HG03575 (cell line): ENCODE measurements around the gene GRM8.

Source experiments
- ATAC-seq: cut with Tn5 transposase; IDR thresholded peaks from one replicate; pipeline ENCODE4 v1.9.1; 2021; ENCODE audit not compliant: unreplicated experiment, insufficient number of reproducible peaks, low FRiP score; ENCODE audit errors: extremely low read depth

The GRM8 gene

DNA sequence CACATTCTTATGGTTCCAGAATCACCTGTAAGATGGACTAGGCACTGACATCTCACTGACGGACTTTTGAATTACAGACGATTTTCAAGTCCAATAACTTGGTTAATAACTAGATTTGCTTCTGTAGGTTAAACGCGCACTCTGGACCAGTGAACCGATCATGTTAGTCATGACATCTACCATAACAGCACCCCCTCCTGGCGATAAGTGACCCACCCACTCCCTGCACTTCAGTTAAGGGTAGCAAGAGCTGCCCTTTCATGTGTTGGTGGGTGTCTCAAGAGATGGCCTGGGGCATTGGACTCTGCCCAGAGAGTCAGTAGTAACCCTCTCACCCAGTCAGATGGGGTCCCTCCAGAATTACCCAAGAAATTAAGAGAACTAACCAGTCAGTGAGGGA lies 12.9 kb downstream of the GRM8 start:
- ATAC-seq, result no peak

DNA sequence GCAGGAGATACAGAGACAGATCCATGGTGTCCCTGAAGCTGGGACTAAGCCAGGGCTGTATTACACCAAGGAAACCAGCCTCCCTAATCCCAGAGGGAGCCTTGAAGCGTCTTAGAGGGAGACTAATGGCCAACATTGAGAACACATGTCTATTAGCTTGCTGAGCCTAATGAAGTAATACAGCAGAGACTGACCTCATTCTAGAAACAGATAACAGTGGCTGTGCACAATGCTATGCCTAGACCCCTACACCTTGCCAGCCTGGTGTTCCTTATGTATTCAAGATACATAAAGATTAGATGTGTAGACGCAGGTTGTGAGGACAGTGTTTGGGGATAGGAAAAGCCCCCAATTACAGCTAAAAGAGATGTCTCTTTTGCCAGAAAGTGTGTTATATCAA lies 19.1 kb downstream of the GRM8 start:
- no peak for ATAC-seq

DNA sequence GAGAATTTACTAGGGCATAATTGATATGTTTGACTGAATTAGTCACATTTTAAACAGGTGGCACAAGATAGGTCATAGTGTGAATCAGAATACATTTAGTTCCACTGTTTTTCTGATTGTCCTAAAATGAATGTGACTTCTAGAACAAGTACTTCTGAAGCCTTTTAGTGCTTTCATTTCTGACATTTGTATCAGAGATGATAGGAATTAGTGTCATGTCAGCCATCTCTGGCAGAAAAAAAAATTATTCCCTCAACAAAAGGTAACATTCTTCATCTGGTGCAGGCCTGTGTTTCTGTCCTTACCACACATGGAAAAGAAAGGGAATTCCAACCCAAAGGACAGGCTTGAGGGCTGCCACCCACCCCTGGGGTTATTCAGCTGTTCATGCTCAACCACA lies 21.3 kb downstream of the GRM8 start:
- ATAC-seq, result no peak

DNA sequence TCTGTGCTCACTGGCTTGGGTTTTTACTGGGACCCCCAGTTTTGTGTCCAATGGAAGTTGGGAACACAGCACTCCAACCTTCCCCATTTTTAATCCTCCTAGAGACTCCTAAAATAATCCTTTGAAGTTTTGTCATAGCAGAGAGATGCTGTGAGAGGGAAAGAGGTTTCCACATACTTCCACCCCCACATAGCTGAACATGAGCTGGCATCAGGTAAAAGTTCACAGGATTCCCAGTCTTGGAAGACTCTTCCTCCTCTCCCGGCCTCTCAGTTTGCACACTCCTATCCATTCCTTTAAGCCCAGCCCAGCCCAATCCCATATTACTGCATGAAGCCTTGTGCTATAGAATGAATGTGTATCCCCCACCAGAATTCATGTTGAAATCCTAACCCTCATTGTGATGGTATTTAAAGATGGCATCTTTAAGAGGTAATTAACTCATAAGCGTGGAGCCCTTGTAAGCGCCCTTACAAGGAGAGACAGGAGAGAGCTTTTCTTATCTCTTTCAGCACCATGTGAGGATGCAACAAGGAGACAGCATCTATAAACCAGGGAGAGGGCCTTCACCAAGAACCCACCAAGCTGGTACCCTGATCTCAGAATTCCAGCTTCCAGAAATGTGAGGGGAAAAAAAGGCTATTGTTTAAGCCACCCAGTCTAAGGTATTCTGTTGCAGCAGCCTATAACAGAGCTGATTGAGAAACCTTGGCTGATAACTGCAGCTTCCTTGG lies 22.4 kb downstream of the GRM8 start:
- no peak for ATAC-seq

DNA sequence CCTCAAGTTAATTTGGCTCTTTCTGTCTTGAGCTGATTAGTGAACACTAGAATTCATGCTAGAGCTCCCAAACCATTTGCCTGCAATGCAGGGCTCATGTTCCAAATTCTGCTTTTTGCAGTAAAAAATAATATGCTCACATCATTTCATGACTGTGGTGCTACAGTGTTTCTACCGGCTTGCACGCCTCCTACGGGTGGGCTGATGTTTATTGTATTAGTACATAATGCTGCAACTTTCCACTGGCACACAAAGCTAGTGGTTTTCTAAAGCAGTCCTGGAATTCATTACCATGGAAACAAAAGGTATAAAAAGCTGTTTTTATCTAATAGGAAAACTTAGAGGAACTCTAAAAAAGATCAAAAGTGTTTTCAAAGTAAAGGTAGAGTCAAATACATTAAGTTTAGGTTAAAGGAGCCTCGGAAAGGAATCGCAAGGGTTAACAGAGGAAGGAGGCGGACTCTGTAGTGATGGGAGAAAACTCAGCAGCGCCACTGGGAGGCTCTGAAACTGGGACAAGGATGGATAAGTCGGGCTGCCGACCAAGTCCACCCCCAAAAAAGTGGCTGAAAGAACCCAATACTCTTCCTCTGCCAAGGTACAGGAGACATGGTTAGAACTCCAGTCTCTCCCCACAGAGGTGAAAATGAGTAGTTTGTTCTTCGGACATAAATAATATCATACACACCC lies 25.9 kb downstream of the GRM8 start:
- ATAC-seq, result no peak

DNA sequence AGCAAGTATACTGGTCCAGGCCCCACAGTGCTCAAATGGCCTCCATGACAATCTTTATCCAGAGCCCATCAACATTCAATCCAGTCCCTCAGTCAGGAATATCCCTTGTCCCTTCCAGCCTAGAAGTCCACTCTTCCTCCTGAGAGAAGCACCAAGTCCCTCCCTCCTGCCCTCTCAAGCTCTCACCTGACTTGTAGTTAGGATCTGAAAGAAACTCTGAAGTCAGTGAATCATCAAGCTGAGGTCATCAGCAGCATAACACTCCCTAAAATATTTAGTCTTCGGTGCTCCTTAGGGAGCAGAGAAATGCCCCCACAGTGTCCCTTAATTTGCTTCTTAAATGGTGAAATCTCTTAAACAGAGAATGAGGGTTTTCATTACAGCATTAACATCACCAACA lies 31.0 kb downstream of the GRM8 start:
- ATAC-seq, result no peak

DNA sequence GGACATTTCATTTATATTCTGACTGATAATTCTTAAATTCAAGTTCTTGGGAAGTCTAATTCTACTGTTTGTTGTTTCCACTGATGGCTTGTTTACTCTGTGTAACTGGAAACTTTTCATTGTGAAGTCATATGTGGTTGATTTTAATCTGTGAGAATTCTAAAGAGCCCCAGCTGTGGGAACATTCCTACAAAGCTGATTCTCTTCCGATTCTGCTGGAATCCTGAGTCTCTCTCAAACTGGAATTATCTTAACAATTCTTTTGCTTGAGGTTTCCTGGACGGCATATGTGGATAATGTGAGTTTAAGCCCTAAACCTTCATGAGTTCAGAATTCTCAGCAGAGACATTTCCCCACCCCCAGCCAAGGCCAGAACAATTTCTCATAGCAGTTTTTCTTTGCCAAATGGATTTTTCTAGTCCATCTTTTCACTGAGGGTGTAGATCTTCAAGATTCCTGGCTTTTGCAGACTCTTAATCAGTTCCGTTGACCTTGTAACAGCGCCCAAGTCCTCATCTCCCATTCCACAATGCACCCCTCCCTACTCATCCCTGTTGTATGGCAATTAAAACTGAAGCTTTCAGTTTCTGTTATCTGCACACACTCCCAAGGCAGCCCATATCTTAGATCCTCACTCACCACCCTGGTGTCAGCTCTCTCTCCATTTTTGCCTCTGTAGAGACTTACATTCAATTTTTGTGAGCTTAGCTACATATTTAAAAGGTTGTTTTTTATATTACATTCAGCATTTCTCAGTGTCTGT lies 37.6 kb downstream of the GRM8 start:
- ATAC-seq, result no peak

DNA sequence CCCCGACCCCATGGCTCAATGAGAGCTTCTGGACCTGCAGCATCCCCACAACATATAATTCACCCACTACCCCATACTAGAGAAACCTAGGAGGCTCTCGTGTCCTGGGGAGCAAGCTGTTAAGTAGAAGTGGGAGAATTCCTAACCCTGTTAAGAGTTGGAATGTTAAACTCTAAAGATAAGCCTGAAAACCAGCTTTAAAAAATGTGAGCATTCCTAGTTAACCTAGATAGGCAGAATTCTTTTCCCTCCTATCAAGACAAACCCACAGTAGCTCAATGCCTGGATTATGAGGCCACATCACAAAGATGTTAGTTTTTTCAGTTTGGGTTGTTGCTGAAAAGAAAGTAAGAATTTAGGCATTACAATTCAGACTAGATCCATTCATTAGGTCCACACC lies 42.9 kb downstream of the GRM8 start:
- no peak for ATAC-seq

DNA sequence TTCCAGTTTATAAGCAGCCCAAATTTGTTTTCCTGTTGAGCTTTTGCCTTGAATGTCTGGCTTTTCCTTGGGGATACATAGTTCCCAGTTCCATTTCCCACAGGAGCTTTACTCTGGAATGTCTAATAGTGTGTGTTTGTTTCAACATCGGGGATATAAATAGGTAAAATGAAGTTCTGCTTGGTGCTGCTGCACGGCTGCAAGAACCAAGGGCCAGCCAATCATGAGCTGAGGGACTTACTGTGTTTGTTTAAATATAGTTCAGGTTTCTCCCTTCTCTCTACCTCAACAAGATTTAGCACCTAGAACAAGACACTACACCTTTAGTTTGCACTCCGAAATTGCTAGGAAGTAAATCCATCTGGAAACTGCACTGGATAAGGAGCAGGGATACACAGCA lies 43.9 kb downstream of the GRM8 start:
- no peak for ATAC-seq

DNA sequence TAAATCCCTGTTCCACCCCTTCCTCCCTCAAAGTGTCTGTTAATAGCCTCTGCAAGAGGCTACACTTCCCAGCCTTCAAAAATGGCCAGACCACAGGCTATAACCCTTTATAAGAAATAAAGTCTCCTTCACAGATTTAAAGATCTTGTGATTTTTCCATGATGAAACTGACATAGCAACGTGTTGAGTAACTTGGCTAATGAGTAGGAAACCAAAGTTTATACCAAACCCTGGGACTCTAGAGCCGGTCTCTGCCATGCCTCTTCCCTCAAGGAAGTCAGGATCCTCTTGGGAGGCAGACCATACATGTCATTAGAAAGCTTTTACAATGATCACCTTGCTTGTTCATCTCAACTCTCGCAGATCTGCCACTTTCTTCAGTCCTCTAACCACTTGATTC lies 44.4 kb downstream of the GRM8 start:
- ATAC-seq, result no peak

DNA sequence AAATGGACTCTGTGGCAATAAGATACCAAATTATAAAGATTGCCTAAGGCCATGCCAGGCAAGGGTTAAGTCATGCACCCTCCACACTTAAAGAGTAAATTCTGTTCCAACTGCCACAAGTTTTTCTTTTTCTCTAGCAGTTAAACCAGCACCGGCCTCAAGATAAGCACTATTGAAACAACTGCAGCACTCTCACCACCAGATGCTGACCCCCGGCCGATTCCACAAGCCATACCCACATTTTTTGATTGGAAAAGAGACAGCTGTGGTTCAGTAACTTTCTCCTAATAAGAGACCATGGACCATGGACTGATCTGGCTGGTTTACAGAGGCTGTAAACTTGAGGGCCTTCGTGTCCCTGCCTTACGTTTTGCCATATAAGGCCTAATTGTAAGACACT lies 44.9 kb downstream of the GRM8 start:
- no peak for ATAC-seq

DNA sequence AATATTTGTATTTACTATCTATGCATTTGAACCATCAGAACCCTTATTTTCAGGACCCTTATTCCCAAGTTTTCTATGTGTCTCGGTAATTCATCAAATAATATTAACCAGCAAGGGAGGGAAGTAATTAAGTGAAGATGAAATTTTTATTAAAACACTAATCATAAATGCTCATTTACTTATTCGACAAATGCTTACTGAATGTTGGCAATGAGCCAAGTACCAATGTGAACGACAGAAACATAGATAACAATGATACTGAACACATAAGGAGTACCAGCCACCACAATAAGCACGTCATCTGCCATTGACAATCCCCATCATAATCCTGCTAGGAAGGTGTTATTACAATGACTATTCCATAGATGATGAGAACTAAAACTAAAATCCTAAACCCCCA lies 45.5 kb downstream of the GRM8 start:
- ATAC-seq, result no peak

DNA sequence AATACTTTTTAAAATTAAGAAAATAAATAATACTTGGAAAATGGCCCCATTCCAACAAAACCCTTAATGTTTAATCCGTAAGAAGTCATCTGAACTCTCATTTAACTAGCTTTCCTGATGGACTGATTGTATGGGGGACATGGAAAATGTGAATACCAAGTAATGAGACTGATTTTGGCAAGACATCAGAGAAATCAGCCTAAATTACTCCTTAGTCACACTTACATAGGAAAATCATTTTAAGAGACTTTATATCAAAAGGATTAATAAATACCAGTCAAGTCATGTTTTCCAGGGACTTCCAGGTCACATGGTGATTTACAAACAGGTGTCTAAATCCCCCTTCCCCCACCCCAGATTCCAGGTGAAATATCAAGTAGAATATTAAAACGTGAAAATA lies 58.2 kb downstream of the GRM8 start:
- ATAC-seq, result no peak

DNA sequence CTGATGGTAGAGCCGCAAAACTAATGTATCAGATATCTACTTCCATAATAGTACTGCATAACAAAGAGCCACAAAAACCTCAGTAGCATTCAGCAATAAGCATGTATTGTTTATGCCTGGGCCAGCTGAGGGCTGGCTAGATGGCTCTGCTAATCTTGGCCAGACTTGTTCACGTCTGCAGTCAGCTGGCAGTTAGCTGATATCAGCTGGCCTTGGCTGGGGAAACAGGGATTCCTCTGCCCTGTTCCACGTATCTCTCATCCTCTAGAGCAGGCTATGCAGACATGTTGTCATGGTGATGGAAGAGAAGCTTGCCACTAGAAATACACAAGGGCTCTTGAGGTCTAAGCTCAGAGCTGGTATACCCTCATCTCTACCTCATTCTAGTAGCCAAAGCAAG lies 62.9 kb downstream of the GRM8 start:
- no peak for ATAC-seq

DNA sequence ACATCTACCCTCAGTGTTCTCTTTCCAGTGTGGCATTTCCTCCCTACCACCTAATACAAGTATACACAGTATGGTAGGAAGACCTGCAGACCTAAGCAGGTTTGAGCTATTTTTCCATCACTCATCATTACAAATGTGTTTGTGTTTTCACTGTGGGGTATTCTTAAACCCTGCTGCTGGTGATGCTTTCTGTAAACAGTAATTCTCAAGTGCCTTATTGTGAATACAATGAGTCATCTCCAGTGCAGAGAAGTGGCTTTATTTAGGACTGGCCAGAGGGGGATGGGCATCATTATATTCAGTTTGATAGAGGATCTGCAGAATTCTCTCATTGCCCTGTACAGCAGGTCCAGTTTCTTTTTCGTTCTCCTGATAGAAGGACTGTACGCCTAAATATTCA lies 63.7 kb downstream of the GRM8 start:
- ATAC-seq, result no peak

DNA sequence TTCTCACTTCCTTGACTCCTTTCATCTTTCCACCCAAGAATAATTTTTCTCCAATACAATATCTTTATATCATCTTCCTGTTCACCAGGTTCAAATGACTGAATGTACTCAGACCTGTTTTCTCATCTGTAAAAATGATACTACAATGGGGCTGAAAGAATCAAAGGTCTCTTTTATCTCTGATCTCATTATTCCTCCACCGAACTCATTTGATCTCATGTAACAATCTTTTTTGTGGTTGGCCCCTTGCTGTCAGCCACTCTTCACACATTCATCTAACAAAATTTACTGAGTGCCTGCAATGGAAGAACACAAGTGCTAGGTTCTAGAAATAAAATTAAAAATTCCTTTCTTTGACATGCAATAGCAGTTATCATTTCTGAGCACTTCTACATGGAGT lies 65.0 kb downstream of the GRM8 start:
- no peak for ATAC-seq

DNA sequence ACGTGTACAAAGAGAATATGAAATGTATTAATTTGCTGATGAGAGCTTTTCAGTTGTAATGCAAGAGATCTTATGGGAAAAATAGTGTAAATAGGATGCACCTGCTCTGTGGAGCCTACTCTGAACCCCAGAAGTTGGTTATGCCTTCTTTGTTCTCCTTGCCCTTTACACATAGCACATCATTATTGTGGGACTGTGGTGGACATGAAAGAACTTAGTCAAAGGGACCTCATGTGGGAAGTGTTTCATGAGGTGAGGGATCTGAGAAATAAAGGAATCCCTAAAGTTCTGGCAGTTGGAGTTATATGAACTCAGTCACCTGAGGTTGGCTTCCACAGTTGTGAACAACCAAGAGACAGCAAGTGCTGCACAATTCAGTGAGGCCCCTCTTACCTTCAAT lies 66.1 kb downstream of the GRM8 start:
- ATAC-seq, result no peak

DNA sequence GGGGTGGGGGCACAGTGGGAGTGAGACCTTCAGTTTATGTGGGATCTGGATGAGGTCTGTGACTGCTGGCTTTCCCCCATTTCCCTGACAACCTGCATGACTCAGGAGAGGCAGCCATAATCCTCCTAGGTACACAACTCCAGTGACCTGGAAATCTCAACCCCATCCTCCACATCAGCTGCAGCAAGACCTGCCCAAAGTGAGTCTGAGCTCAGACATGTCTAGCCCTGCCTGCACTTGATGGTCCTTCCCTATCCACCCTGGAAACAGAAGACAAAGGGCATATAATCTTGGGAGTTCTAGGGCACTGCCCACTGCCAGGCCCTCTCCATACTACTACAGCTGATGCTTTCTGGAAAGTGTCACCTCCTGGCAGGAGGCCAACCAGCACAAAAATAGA lies 75.6 kb downstream of the GRM8 start:
- no peak for ATAC-seq

DNA sequence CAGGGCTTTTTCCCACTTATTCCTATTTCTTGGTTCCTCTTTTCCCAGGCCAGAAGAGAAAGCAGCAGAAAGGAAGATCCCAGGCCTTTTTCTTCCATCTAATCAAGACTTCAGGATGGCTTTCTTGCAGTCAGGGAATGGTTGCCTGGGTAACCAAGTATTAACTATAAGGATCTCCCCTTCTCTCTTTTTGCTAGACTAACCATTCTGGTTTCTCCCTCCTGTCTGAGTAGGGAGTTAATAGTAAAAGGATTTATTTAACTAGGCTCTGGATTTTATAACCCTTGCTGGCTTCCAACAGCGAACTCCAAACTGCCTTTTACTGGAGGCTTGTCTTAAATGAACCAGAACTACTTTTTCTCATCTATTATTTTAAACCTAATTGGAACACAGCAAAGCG lies 90.4 kb downstream of the GRM8 start:
- no peak for ATAC-seq

DNA sequence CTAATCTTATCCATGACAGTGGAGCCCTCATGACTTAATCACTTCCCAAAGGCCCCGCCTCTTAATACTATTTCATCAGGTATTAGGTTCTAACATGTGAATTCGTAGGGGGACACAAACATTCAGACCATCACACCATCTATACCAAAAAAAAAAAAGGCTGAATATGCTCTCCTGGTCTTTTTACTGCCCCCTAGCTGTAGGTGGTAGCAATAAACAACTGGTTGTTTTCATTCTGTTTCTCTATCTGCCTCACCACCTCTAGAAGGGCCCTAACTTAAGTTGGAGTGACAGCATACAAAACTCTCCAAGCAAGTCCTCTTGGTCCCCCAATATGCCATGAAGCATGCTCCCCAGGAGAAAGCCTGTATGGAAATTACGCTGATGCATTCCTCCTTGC lies 94.1 kb downstream of the GRM8 start:
- ATAC-seq, result peak; percentile 47
